Measurements from ENCODE around the gene CFDP1.

Gene CFDP1

DNA sequence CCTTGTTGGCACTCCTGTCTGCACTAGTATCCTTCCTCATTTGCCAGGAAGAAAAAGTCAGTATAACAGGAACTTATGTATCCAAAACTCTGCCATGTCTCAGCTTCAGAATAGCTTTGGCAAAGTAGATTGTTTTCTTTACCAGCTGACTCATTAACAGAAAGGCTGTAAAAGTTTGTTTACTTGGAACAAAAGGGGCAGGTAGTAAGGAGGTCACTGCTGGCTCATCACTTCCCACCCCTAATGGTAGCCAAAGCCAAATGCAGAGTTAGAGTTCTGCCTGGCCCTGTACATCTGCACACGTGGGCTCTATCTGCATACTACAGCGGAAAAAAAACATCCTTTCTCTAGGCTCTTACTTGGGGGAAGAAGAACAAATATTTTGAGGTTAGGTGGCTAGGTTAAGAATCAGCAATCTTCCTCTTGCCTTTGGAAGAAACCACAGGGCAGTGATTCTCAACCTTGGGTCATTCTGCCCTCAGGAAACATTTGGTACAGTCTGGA, 90.9 kb downstream of the CFDP1 start:
- Histone ChIP-seq H3K27ac (ENCODE audit: low read depth, low read length, poor library complexity, severe bottlenecking) (no peak overlapping the region), H3K4me2 (ENCODE audit: low read length) (no peak overlapping the region), H2AFZ (ENCODE audit: low read length) (no peak overlapping the region), H3K9ac (ENCODE audit: low read length) (no peak overlapping the region), H3K36me3 (ENCODE audit: insufficient read depth, low read length) (0 out of 2 replicates have a peak, but pooled peaks cover 10% of the 10 kb centered on the region), H3F3A (ENCODE audit: insufficient read depth, low read length) (no peaks in the 10 kb centered on the region), H3K9me2 (ENCODE audit: low read depth, low read length) (no peaks in the 10 kb centered on the region), H4K20me1 (ENCODE audit: insufficient read depth, low read length) (no peaks in the 10 kb centered on the region), H3K27me3 (ENCODE audit: insufficient read depth, low read length) (no peaks in the 10 kb centered on the region), H3K4me3 (ENCODE audit: low read depth, low read length, poor library complexity, severe bottlenecking) (no peak overlapping the region), H3K9me3 (ENCODE audit: low read length) (no peaks in the 10 kb centered on the region), H3K4me1 (ENCODE audit: insufficient read depth, low read length, severe bottlenecking) (no peaks in the 10 kb centered on the region), H3K79me2 (ENCODE audit: insufficient read depth, low read length) (no peaks in the 10 kb centered on the region)
- TF ChIP-seq, protein P1, sequence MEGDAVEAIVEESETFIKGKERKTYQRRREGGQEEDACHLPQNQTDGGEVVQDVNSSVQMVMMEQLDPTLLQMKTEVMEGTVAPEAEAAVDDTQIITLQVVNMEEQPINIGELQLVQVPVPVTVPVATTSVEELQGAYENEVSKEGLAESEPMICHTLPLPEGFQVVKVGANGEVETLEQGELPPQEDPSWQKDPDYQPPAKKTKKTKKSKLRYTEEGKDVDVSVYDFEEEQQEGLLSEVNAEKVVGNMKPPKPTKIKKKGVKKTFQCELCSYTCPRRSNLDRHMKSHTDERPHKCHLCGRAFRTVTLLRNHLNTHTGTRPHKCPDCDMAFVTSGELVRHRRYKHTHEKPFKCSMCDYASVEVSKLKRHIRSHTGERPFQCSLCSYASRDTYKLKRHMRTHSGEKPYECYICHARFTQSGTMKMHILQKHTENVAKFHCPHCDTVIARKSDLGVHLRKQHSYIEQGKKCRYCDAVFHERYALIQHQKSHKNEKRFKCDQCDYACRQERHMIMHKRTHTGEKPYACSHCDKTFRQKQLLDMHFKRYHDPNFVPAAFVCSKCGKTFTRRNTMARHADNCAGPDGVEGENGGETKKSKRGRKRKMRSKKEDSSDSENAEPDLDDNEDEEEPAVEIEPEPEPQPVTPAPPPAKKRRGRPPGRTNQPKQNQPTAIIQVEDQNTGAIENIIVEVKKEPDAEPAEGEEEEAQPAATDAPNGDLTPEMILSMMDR (IDR thresholded peaks at IDR 0.05; ENCODE audit: low read length) = no peak
- no peak for TF ChIP-seq EZH2 (IDR thresholded peaks at IDR 0.05; ENCODE audit: borderline replicate concordance, low read length)

DNA sequence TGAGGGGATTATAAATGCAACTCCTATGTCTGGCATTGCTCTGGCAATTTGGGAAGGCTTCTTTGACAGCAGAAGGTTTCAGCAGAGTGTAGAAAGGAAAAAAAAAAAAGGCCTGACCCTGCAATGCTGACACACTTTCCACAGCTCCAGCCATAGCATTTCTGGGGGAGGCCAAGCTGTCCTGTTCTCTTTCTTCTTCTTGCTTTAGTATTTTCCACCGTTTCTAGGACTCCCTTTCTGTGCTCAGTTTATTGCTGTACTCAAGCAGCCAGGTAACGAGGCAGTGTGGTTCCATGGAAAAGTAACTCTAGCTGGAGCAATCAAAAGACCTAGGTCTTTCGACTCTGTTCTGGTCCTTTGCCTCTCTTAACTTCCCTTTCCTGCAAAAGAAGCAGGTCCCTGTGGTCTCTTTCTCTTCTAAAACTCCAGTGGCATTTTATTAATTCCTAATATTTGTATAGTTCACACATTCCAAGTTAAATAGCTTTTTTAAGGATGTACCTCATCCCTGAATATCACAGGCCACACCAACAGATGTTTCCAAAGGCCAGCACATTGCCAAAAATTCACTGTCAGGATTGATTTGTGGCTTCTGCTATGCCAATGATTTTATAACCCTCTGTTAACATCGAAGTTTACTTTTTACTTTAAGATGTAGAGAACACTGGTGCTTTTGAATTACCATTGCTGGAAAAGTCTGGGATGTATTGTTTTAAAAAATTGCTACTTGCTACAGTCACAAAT, 91.6 kb downstream of the CFDP1 start:
- H3K36me3 ChIP-seq (ENCODE audit: insufficient read depth, low read length) = 0 out of 2 replicates have a peak, but pooled peaks cover 10% of the 10 kb centered on the region
- H3K9me3 ChIP-seq (ENCODE audit: low read length) = no peaks in the 10 kb centered on the region
- H3K4me2 ChIP-seq (ENCODE audit: low read length) = no peak overlapping the region
- H2AFZ ChIP-seq (ENCODE audit: low read length) = no peak overlapping the region
- H3K4me1 ChIP-seq (ENCODE audit: insufficient read depth, low read length, severe bottlenecking) = no peaks in the 10 kb centered on the region
- H3K79me2 ChIP-seq (ENCODE audit: insufficient read depth, low read length) = no peaks in the 10 kb centered on the region
- no peak overlapping the region for H3K27ac ChIP-seq (ENCODE audit: low read depth, low read length, poor library complexity, severe bottlenecking)
- no peaks in the 10 kb centered on the region for H3K27me3 ChIP-seq (ENCODE audit: insufficient read depth, low read length)
- no peak overlapping the region for H3K9ac ChIP-seq (ENCODE audit: low read length)
- TF ChIP-seq, protein P1 (IDR thresholded peaks at IDR 0.05; ENCODE audit: low read length) = no peak
- TF ChIP-seq EZH2 (IDR thresholded peaks at IDR 0.05; ENCODE audit: borderline replicate concordance, low read length) = no peak
- H4K20me1 ChIP-seq (ENCODE audit: insufficient read depth, low read length) = no peaks in the 10 kb centered on the region
- no peaks in the 10 kb centered on the region for H3K9me2 ChIP-seq (ENCODE audit: low read depth, low read length)
- H3F3A ChIP-seq (ENCODE audit: insufficient read depth, low read length) = no peaks in the 10 kb centered on the region
- no peak overlapping the region for H3K4me3 ChIP-seq (ENCODE audit: low read depth, low read length, poor library complexity, severe bottlenecking)

DNA sequence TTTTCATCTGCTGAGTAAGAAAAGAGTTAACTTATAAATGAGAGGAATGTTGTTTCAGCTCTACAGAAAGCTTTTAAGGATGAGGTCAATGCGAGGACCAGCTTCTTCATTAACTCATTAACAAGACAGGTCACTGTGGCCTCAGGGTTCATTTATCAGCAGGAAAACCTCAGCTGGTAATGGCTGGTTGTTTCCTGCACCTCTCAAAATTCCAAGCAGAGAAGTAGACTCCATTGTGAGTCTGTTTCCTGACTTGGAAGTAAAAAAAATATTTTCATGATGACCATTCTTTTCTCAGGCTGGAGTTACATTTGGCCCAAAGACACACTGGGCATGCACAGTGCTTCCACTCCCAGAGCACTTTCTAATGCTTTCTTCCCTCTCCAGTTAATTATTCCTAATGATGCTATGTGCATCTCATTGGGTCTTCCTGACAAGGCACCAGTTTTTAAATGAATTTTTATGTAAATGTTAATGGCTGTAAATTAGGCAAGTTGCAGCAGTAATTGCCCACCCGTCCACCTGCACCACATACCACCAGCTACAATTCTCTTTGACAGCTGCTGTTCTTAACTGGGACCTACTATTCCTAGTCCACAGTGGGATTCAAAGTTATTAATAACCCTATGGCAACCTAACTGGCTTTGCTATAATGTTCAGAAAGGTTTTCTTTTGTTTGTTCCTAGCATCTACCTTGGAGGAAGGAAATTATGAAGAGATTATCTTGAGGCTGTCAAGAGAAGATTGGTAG, 92.4 kb downstream of the CFDP1 start:
- Histone ChIP-seq H3K9me2 (ENCODE audit: low read depth, low read length) (no peaks in the 10 kb centered on the region), H3K4me2 (ENCODE audit: low read length) (no peak overlapping the region), H3K9me3 (ENCODE audit: low read length) (no peaks in the 10 kb centered on the region), H3K79me2 (ENCODE audit: insufficient read depth, low read length) (no peaks in the 10 kb centered on the region), H4K20me1 (ENCODE audit: insufficient read depth, low read length) (no peaks in the 10 kb centered on the region), H3K9ac (ENCODE audit: low read length) (no peak overlapping the region), H3K27ac (ENCODE audit: low read depth, low read length, poor library complexity, severe bottlenecking) (no peak overlapping the region), H3K36me3 (ENCODE audit: insufficient read depth, low read length) (0 out of 2 replicates have a peak, but pooled peaks cover 10% of the 10 kb centered on the region), H3K4me1 (ENCODE audit: insufficient read depth, low read length, severe bottlenecking) (no peaks in the 10 kb centered on the region), H2AFZ (ENCODE audit: low read length) (no peak overlapping the region), H3K4me3 (ENCODE audit: low read depth, low read length, poor library complexity, severe bottlenecking) (no peak overlapping the region), H3K27me3 (ENCODE audit: insufficient read depth, low read length) (no peaks in the 10 kb centered on the region), H3F3A (ENCODE audit: insufficient read depth, low read length) (no peaks in the 10 kb centered on the region)
- TF ChIP-seq, protein P1 (IDR thresholded peaks at IDR 0.05; ENCODE audit: low read length) = no peak
- no peak for TF ChIP-seq EZH2 (IDR thresholded peaks at IDR 0.05; ENCODE audit: borderline replicate concordance, low read length)

All from OCI-LY1 (cell line).